Colon (tissue), 2 donors: ENCODE measurements around the gene OSBPL2.

Experiments used
- FAIRE-seq: peaks from 2 replicates; lab custom pipeline; 2012; peaks lifted over from hg19 to GRCh38; lab: Jason Lieb, UNC
- donor health status: control.
- donor health status: control.

OSBPL2 gene

GRCh38 chr20:62222266-62222850 is 16.0 kb upstream of the OSBPL2 start:
- no peak for FAIRE-seq

- no peak for FAIRE-seq
Observed at GRCh38 chr20:62222972-62223371, 15.3 kb upstream of the OSBPL2 start.

GRCh38 chr20:62223571-62223970 is 14.8 kb upstream of the OSBPL2 start:
- FAIRE-seq, result no peak

GRCh38 chr20:62224113-62224855 is 14.0 kb upstream of the OSBPL2 start:
- no peak for FAIRE-seq

GRCh38 chr20:62225026-62225425 is 13.3 kb upstream of the OSBPL2 start:
- FAIRE-seq, result no peak

- FAIRE-seq, result no peak
Observed at GRCh38 chr20:62225820-62226635, 12.3 kb upstream of the OSBPL2 start.

- no peak for FAIRE-seq
Observed at GRCh38 chr20:62226707-62227590, 11.4 kb upstream of the OSBPL2 start.

- no peak for FAIRE-seq
Observed at GRCh38 chr20:62227591-62227976, 10.7 kb upstream of the OSBPL2 start.

GRCh38 chr20:62227977-62228958 is 10.1 kb upstream of the OSBPL2 start:
- FAIRE-seq, result no peak

GRCh38 chr20:62228982-62229545 is 9.3 kb upstream of the OSBPL2 start:
- no peak for FAIRE-seq

GRCh38 chr20:62229667-62230066 is 8.7 kb upstream of the OSBPL2 start:
- FAIRE-seq, result no peak

GRCh38 chr20:62230276-62230675 is 8.0 kb upstream of the OSBPL2 start:
- FAIRE-seq, result no peak

- FAIRE-seq, result no peak
Observed at GRCh38 chr20:62230696-62231095, 7.6 kb upstream of the OSBPL2 start.

- no peak for FAIRE-seq
Observed at GRCh38 chr20:62231292-62231691, 7.0 kb upstream of the OSBPL2 start.

- FAIRE-seq, result no peak
Observed at GRCh38 chr20:62232194-62232593, 6.1 kb upstream of the OSBPL2 start.

GRCh38 chr20:62232770-62233645 is 5.3 kb upstream of the OSBPL2 start:
- no peak for FAIRE-seq

- no peak for FAIRE-seq
Observed at GRCh38 chr20:62233684-62234083, 4.6 kb upstream of the OSBPL2 start.

- FAIRE-seq, result no peak
Observed at GRCh38 chr20:62234339-62234738, 4.0 kb upstream of the OSBPL2 start.

- FAIRE-seq, result no peak
Observed at GRCh38 chr20:62235001-62235776, 3.1 kb upstream of the OSBPL2 start.
